Mammary epithelial cell (primary cell): Measurements from ENCODE around the gene SHROOM1.

Experiments
- EZH2 ChIP-seq: IDR thresholded peaks from 2 replicates; pipeline ENCODE4 v1.6.1; 2012; ENCODE audit warnings: low read length, inconsistent platforms, borderline replicate concordance
- TF ChIP-seq, protein P1 (sequence below), 2 donors: IDR thresholded peaks in 1 of 2; conservative IDR thresholded peaks in 1 of 2; 2 replicates each; pipeline ENCODE4 v1.5.1; 2011 to 2012; ENCODE audit warnings: inconsistent platforms in 2 of 2, low read length in 2 of 2, mild to moderate bottlenecking in 2 of 2, control low read depth in 1 of 2, low read depth in 1 of 2; ENCODE audit not compliant: insufficient read depth in 1 of 2; ENCODE audit errors: extremely low read depth in 1 of 2

DNA sequence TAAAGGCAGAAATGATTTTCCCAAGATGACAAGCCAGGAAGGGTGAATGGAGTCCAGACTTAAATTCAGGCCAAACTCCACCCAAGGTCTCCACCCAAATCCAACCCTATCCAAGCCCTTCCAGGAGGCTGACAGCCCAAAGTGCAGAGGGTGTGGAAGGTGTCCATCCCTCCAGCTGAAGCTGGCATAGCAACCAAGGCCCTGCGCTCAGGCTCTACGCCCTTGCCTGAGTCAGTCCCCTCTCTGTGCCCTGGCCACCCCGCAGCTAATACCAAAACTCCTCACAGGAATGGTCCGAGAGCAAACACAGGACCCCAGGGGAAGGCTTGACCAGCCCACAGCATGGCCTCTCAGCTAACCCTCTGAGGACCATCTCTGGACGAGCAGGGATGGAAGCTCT lies 55.6 kb downstream of the SHROOM1 start:
- no peak for TF ChIP-seq EZH2
- TF ChIP-seq, protein P1, sequence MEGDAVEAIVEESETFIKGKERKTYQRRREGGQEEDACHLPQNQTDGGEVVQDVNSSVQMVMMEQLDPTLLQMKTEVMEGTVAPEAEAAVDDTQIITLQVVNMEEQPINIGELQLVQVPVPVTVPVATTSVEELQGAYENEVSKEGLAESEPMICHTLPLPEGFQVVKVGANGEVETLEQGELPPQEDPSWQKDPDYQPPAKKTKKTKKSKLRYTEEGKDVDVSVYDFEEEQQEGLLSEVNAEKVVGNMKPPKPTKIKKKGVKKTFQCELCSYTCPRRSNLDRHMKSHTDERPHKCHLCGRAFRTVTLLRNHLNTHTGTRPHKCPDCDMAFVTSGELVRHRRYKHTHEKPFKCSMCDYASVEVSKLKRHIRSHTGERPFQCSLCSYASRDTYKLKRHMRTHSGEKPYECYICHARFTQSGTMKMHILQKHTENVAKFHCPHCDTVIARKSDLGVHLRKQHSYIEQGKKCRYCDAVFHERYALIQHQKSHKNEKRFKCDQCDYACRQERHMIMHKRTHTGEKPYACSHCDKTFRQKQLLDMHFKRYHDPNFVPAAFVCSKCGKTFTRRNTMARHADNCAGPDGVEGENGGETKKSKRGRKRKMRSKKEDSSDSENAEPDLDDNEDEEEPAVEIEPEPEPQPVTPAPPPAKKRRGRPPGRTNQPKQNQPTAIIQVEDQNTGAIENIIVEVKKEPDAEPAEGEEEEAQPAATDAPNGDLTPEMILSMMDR (conservative IDR thresholded peaks at IDR 0.05 in 1 of 2, IDR thresholded peaks at IDR 0.05 in 1 of 2; ENCODE audit: extremely low read depth in 1 of 2, insufficient read depth in 1 of 2, low read depth in 1 of 2, low read length in 2 of 2) = no peak
